DOHH2 (cell line): ENCODE results near the gene NUP210L.

Experiments
- H3F3A ChIP-seq: fragments of 200-600 bp; sonication (generic), shearing (Covaris generic); 2 replicates; pipeline ENCODE4 v1.6.0; 2016; ENCODE audit warnings: antibody characterized with exemption, mild to moderate bottlenecking; ENCODE audit not compliant: control insufficient read depth, insufficient read depth
- H3K27ac ChIP-seq: fragments of 200-600 bp; sonication (generic); 2 replicates; pipeline ENCODE4 v1.5.1; 2014; ENCODE audit warnings: low read depth, mild to moderate bottlenecking, low read length, moderate library complexity
- H3K27me3 ChIP-seq: fragments of 200-600 bp; sonication (generic); 2 replicates; pipeline ENCODE4 v1.6.1; 2014; ENCODE audit warnings: mild to moderate bottlenecking, low read length, mixed read lengths; ENCODE audit not compliant: control insufficient read depth
- H3K36me3 ChIP-seq: fragments of 200-600 bp; sonication (generic); 2 replicates; pipeline ENCODE4 v1.6.1; 2014; ENCODE audit warnings: mild to moderate bottlenecking, low read length, moderate library complexity, mixed read lengths; ENCODE audit not compliant: control insufficient read depth
- H3K4me1 ChIP-seq: fragments of 200-600 bp; sonication (generic); 2 replicates; pipeline ENCODE4 v1.6.1; 2014; ENCODE audit warnings: mild to moderate bottlenecking, low read length, mixed read lengths; ENCODE audit not compliant: control insufficient read depth
- H3K4me2 ChIP-seq: fragments of 200-600 bp; sonication (generic); 2 replicates; pipeline ENCODE4 v1.6.0; 2014; ENCODE audit warnings: mild to moderate bottlenecking, low read length, moderate library complexity
- H3K4me3 ChIP-seq: fragments of 200-600 bp; sonication (generic); 2 replicates; pipeline ENCODE4 v1.5.1; 2014; ENCODE audit warnings: mild to moderate bottlenecking, low read length, mixed read lengths
- H3K79me2 ChIP-seq: fragments of 200-600 bp; sonication (generic); 2 replicates; pipeline ENCODE4 v1.6.1; 2014; ENCODE audit warnings: mild to moderate bottlenecking, low read length, mixed read lengths; ENCODE audit not compliant: control insufficient read depth
- H3K9me2 ChIP-seq: fragments of 200-600 bp; sonication (generic); replicated peaks from 2 replicates; pipeline ENCODE4 v1.6.1; 2014; ENCODE audit warnings: mild to moderate bottlenecking, low read length, mixed read lengths; ENCODE audit not compliant: control insufficient read depth
- H3K9me3 ChIP-seq: fragments of 200-600 bp; sonication (generic); 2 replicates; pipeline ENCODE4 v1.6.1; 2014; ENCODE audit warnings: antibody characterized with exemption, low read length, mixed read lengths; ENCODE audit not compliant: control insufficient read depth, insufficient read depth
- H4K20me1 ChIP-seq: fragments of 200-600 bp; sonication (generic); 2 replicates; pipeline ENCODE4 v1.6.0; 2014; ENCODE audit warnings: low read depth, mild to moderate bottlenecking, antibody characterized with exemption, low read length, moderate library complexity; ENCODE audit not compliant: control insufficient read depth, insufficient read depth
- CTCF ChIP-seq: fragments of 200-600 bp; sonication (generic); IDR thresholded peaks from one replicate; pipeline ENCODE4 v1.5.1; 2014; ENCODE audit warnings: antibody characterized with exemption, mild to moderate bottlenecking, low read depth, low read length; ENCODE audit not compliant: poor library complexity, severe bottlenecking
- EZH2phosphoT487 ChIP-seq: fragments of 200-600 bp; sonication (generic); IDR thresholded peaks from 2 replicates; pipeline ENCODE4 v1.6.1; 2017; ENCODE audit warnings: borderline replicate concordance, mild to moderate bottlenecking, antibody characterized with exemption, low read length, moderate library complexity, mixed read lengths

NUP210L gene

GRCh38 chr1:153973525-153973924 is 181.3 kb downstream of the NUP210L start:
- no peaks in the 10 kb centered on the region for H4K20me1 ChIP-seq
- no peaks in the 10 kb centered on the region for H3K27me3 ChIP-seq
- H3K9me2 ChIP-seq, result no peaks in the 10 kb centered on the region
- peaks cover 42% of the 10 kb centered on the region for H3K79me2 ChIP-seq
- H3F3A ChIP-seq, result peaks cover 23% of the 10 kb centered on the region
- TF ChIP-seq EZH2phosphoT487 (no peak), CTCF (no peak)
- H3K4me1 ChIP-seq, result peaks cover 31% of the 10 kb centered on the region
- peaks cover 50% of the 10 kb centered on the region for H3K36me3 ChIP-seq
- no peak overlapping the region for H3K4me2 ChIP-seq
- H3K4me3 ChIP-seq, result no peak overlapping the region
- no peak overlapping the region for H3K27ac ChIP-seq
- no peaks in the 10 kb centered on the region for H3K9me3 ChIP-seq

GRCh38 chr1:153973071-153973470 is 181.8 kb downstream of the NUP210L start:
- no peaks in the 10 kb centered on the region for H3K9me2 ChIP-seq
- no peaks in the 10 kb centered on the region for H3K9me3 ChIP-seq
- peaks cover 28% of the 10 kb centered on the region for H3K4me1 ChIP-seq
- no peak overlapping the region for H3K27ac ChIP-seq
- no peaks in the 10 kb centered on the region for H3K27me3 ChIP-seq
- H4K20me1 ChIP-seq, result no peaks in the 10 kb centered on the region
- H3K36me3 ChIP-seq, result peaks cover 49% of the 10 kb centered on the region
- no peak overlapping the region for H3K4me2 ChIP-seq
- TF ChIP-seq CTCF (no peak), EZH2phosphoT487 (no peak)
- peaks cover 42% of the 10 kb centered on the region for H3K79me2 ChIP-seq
- peaks cover 23% of the 10 kb centered on the region for H3F3A ChIP-seq
- no peak overlapping the region for H3K4me3 ChIP-seq

- Histone ChIP-seq H3K79me2 (peaks cover 34% of the 10 kb centered on the region), H3K27me3 (no peaks in the 10 kb centered on the region), H3K27ac (no peak overlapping the region), H3F3A (peaks cover 33% of the 10 kb centered on the region), H3K9me2 (no peaks in the 10 kb centered on the region), H3K4me3 (no peak overlapping the region), H3K4me2 (no peak overlapping the region), H3K9me3 (no peaks in the 10 kb centered on the region), H3K36me3 (peaks cover 32% of the 10 kb centered on the region), H4K20me1 (no peaks in the 10 kb centered on the region), H3K4me1 (peaks cover 25% of the 10 kb centered on the region)
- TF ChIP-seq CTCF, result no peak
- no peak for TF ChIP-seq EZH2phosphoT487
These were observed 184.5 kb downstream of the NUP210L start for GRCh38 chr1:153970346-153970745.
